MM.1S (cell line): ENCODE data around the gene S100A8.

ENCODE experiments used
- DNase-seq: peaks from one replicate; pipeline ENCODE4 v3.0.0-alpha.2; 2015
- H2AFZ ChIP-seq: fragments of 300-600 bp; sonication (generic); 2 replicates; pipeline ENCODE4 v1.6.0; 2016; ENCODE audit warnings: antibody characterized with exemption, low read length
- H3F3A ChIP-seq: fragments of 300-600 bp; sonication (generic); 2 replicates; pipeline ENCODE4 v1.6.1; 2016; ENCODE audit warnings: mild to moderate bottlenecking, antibody characterized with exemption, low read length, moderate library complexity, mixed read lengths; ENCODE audit not compliant: insufficient read depth
- H3K27ac ChIP-seq: fragments of 300-600 bp; sonication (generic); 2 replicates; pipeline ENCODE4 v1.5.1; 2016; ENCODE audit warnings: mild to moderate bottlenecking, low read length
- H3K27me3 ChIP-seq: fragments of 300-600 bp; sonication (generic); replicated peaks from 2 replicates; pipeline ENCODE4 v1.6.0; 2016; ENCODE audit warnings: low read length; ENCODE audit not compliant: insufficient read depth
- H3K36me3 ChIP-seq: fragments of 300-600 bp; sonication (generic); replicated peaks from 2 replicates; pipeline ENCODE4 v1.6.1; 2016; ENCODE audit warnings: mild to moderate bottlenecking, low read length, mixed read lengths; ENCODE audit not compliant: insufficient read depth
- H3K4me1 ChIP-seq: fragments of 300-600 bp; sonication (generic); 2 replicates; pipeline ENCODE4 v1.6.1; 2016; ENCODE audit warnings: low read length, mixed read lengths
- H3K4me2 ChIP-seq: fragments of 300-600 bp; sonication (generic); 2 replicates; pipeline ENCODE4 v1.6.0; 2016; ENCODE audit warnings: low read depth, low read length
- H3K4me3 ChIP-seq: fragments of 300-600 bp; sonication (generic); 2 replicates; pipeline ENCODE4 v1.5.1; 2016; ENCODE audit warnings: low read length, mixed read lengths
- H3K79me2 ChIP-seq: fragments of 300-600 bp; sonication (generic); 2 replicates; pipeline ENCODE4 v1.6.1; 2016; ENCODE audit warnings: mixed run types, low read length, mixed read lengths
- H3K9ac ChIP-seq: fragments of 300-600 bp; sonication (generic); 2 replicates; pipeline ENCODE4 v1.6.1; 2016; ENCODE audit warnings: low read length, mixed read lengths
- H3K9me2 ChIP-seq: fragments of 300-600 bp; sonication (generic); replicated peaks from 2 replicates; pipeline ENCODE4 v1.6.1; 2016; ENCODE audit warnings: mild to moderate bottlenecking, low read length, mixed read lengths; ENCODE audit not compliant: insufficient read depth
- H3K9me3 ChIP-seq: fragments of 300-600 bp; sonication (generic); replicated peaks from 2 replicates; pipeline ENCODE4 v1.6.1; 2016; ENCODE audit warnings: mild to moderate bottlenecking, low read length, mixed read lengths; ENCODE audit not compliant: insufficient read depth
- H4K20me1 ChIP-seq: fragments of 300-600 bp; sonication (generic); 2 replicates; pipeline ENCODE4 v1.6.1; 2016; ENCODE audit warnings: mild to moderate bottlenecking, low read length, moderate library complexity, mixed read lengths; ENCODE audit not compliant: insufficient read depth
- EZH2 ChIP-seq: fragments of 300-600 bp; sonication (generic); optimal IDR thresholded peaks from 2 replicates; pipeline ENCODE3; 2017; ENCODE audit warnings: low read depth, mild to moderate bottlenecking, antibody characterized with exemption, low read length, mixed read lengths
- EZH2phosphoT487 ChIP-seq: fragments of 300-600 bp; sonication (generic); IDR thresholded peaks from 2 replicates; pipeline ENCODE4 v1.6.1; 2018; ENCODE audit warnings: antibody characterized with exemption, low read length
- TF ChIP-seq, protein P1 (sequence below): fragments of 300-600 bp; sonication (generic); IDR thresholded peaks from 2 replicates; pipeline ENCODE4 v1.5.1; 2016; ENCODE audit warnings: antibody characterized with exemption, low read length, mixed read lengths

S100A8 gene

DNA sequence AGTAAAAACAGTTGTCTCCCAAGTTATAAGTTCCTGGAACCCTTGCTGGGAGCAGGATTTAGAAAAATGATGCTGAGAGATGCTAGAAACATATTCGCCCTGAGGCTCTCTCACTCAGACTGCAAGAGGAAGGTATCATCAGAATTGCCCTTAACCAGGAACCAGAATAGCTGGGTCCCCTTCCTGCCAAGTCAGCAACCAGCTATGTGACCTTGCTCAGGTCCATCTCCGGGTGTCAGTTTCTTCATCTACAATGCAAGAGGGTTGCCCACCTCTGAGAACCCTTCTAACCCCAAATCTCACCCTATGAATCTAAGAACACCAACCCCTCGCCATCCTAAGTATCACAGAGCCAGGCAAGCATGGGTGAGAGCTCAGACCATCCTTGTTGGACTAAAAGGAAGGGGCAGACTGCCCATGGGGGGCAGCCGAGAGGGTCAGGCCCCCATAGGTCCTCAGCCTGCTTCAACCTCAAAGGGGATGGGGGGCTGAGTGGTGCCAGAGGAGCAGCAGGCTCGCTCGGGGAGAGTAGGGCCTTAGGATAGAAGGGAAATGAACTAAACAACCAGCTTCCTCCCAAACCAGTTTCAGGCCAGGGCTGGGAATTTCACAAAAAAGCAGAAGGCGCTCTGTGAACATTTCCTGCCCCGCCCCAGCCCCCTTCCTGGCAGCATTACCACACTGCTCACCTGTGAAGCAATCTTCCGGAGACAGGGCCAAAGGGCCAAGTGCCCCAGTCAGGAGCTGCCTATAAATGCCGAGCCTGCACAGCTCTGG is 33.6 kb downstream of the S100A8 start:
- Histone ChIP-seq H3K9me3 (no peaks in the 10 kb centered on the region), H3K4me2 (no peak overlapping the region), H3K9ac (no peak overlapping the region), H3K27ac (no peak overlapping the region), H3K79me2 (no peaks in the 10 kb centered on the region), H3F3A (no peaks in the 10 kb centered on the region), H3K9me2 (no peaks in the 10 kb centered on the region), H3K4me1 (0 out of 2 replicates have a peak, but pooled peaks cover 3% of the 10 kb centered on the region), H2AFZ (0 out of 2 replicates have a peak overlapping the region, but pooled peaks have one; percentile 3), H3K36me3 (no peaks in the 10 kb centered on the region), H3K27me3 (no peaks in the 10 kb centered on the region), H3K4me3 (no peak overlapping the region), H4K20me1 (no peaks in the 10 kb centered on the region)
- no peak for DNase-seq
- TF ChIP-seq, protein P1, sequence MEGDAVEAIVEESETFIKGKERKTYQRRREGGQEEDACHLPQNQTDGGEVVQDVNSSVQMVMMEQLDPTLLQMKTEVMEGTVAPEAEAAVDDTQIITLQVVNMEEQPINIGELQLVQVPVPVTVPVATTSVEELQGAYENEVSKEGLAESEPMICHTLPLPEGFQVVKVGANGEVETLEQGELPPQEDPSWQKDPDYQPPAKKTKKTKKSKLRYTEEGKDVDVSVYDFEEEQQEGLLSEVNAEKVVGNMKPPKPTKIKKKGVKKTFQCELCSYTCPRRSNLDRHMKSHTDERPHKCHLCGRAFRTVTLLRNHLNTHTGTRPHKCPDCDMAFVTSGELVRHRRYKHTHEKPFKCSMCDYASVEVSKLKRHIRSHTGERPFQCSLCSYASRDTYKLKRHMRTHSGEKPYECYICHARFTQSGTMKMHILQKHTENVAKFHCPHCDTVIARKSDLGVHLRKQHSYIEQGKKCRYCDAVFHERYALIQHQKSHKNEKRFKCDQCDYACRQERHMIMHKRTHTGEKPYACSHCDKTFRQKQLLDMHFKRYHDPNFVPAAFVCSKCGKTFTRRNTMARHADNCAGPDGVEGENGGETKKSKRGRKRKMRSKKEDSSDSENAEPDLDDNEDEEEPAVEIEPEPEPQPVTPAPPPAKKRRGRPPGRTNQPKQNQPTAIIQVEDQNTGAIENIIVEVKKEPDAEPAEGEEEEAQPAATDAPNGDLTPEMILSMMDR, result no peak
- no peak for TF ChIP-seq EZH2phosphoT487
- TF ChIP-seq EZH2, result no peak

DNA sequence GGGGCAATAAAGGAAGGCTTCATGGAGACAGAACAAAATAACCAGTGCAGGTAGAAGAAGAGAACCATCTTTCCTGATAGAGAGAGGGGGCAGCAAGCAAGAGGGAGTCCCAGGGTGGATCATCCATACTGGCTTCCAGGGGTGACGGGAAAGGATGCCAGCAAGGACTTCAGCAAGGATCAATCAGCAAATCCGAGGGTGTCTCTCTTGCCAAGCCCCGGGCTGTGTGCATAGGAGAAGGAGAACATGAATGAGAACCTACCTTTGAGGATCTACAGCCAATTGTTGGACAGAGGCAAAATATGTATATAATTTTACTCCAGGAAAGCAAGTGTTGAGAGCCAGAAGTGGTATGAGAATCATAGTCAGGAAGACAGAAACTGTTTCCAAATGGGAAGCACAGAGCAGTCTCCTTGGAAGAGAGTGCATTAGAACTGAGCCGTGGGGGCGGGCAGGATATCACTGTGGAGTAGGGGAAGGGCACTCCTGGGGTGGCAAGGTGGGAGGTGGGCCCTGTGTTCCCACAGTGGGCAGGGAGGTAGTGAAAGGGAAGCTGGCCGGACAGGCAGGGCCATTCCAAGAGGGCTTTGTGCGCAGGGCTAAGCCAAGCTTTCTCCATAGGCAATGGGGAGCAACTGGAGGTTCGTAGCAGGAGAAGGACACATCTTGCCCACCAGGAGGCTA is 34.3 kb downstream of the S100A8 start:
- Histone ChIP-seq H3K9me3 (no peaks in the 10 kb centered on the region), H3K4me2 (no peak overlapping the region), H3K4me3 (no peak overlapping the region), H3K79me2 (no peaks in the 10 kb centered on the region), H4K20me1 (no peaks in the 10 kb centered on the region), H3K9ac (no peak overlapping the region), H3K9me2 (no peaks in the 10 kb centered on the region), H2AFZ (no peak overlapping the region), H3K4me1 (0 out of 2 replicates have a peak, but pooled peaks cover 3% of the 10 kb centered on the region), H3K27ac (no peak overlapping the region), H3F3A (no peaks in the 10 kb centered on the region), H3K36me3 (no peaks in the 10 kb centered on the region), H3K27me3 (no peaks in the 10 kb centered on the region)
- no peak for DNase-seq
- TF ChIP-seq EZH2phosphoT487, result no peak

DNA sequence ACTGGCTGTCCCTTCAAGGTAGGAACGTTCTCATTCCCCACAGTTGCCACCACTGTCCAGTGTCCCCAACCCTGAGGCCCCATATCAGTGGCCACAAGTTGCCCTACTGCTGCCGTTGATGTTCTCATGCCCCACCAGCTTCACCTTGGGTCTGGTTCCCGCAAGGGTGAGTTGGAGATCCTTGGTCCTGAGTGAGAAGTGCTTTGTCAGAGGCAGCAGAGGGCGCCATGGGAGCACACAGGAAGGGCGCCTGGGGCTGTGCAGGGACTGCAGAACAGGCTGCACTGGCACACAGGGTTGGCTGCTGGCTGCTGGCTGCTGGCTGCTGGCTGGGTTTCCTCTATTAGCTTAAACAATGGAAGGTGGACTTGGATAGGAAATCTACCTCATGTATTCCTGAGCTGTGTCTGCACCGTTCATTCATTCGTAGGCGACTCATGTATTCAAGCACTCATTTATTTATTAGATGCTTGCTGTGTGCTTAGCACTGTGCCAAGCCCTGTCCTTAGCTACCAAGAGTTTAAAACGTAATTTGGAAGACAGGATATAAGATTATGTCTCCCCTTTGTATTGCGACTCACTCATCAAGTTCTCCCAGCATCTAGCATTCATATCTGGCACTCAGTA is 35.3 kb downstream of the S100A8 start:
- no peaks in the 10 kb centered on the region for H3F3A ChIP-seq
- H3K9ac ChIP-seq, result no peak overlapping the region
- no peak overlapping the region for H3K4me3 ChIP-seq
- H3K79me2 ChIP-seq, result no peaks in the 10 kb centered on the region
- H3K36me3 ChIP-seq, result no peaks in the 10 kb centered on the region
- H3K27ac ChIP-seq, result no peak overlapping the region
- H3K9me2 ChIP-seq, result no peaks in the 10 kb centered on the region
- TF ChIP-seq EZH2, result no peak
- TF ChIP-seq, protein P1, result peak; percentile 75
- H3K4me2 ChIP-seq, result no peak overlapping the region
- H2AFZ ChIP-seq, result no peak overlapping the region
- H3K9me3 ChIP-seq, result no peaks in the 10 kb centered on the region
- H4K20me1 ChIP-seq, result no peaks in the 10 kb centered on the region
- peak; percentile 74 for DNase-seq
- H3K4me1 ChIP-seq, result 0 out of 2 replicates have a peak, but pooled peaks cover 3% of the 10 kb centered on the region
- peaks cover 8% of the 10 kb centered on the region; the same call in 1 of the 2 replicates for H3K27me3 ChIP-seq
